A673 (cell line): ENCODE data around the gene RAB8B. TPM values are rescaled to one million over a fixed set of nuclear protein-coding genes. Genes with fewer than 3 reads are reported as not detected.

Experiments
- BruUV-seq: library from RNA; stranded (reverse); fragments of 400-500 nt; replicated peaks from 2 replicates; lab custom pipeline; 2021; lab: Mats Ljungman, UMichigan
- CTCF ChIA-PET: fragments of 300-600 bp; sonication (Branson Sonifier 250); formaldehyde crosslinking; loops from one replicate; lab custom pipeline; 2022; ENCODE audit warnings: antibody characterized with exemption; lab: Charles Lee
- POLR2A ChIA-PET: fragments of 300-600 bp; sonication (Branson Sonifier 250); formaldehyde crosslinking; loops from one replicate; lab custom pipeline; 2022; ENCODE audit warnings: antibody characterized with exemption; ENCODE audit not compliant: low non-redundant PET; lab: Charles Lee
- DNase-seq: peaks from one replicate; pipeline ENCODE4 v3.0.0-alpha.2; 2015; ENCODE audit warnings: low spot score
- H3K27ac ChIP-seq: fragments of 200-600 bp; sonication (generic); 2 replicates; pipeline ENCODE4 v1.5.1; 2016; ENCODE audit warnings: mixed run types, low read depth, mild to moderate bottlenecking, mixed read lengths, antibody characterized with exemption, low read length; ENCODE audit not compliant: poor library complexity, severe bottlenecking
- H3K27me3 ChIP-seq: fragments of 200-600 bp; sonication (generic); replicated peaks from 2 replicates; pipeline ENCODE4 v1.6.1; 2017; ENCODE audit warnings: mixed run types, low read depth, mild to moderate bottlenecking, mixed read lengths, antibody characterized with exemption, low read length; ENCODE audit not compliant: insufficient read depth, poor library complexity
- H3K36me3 ChIP-seq: fragments of 200-600 bp; sonication (generic); 2 replicates; pipeline ENCODE4 v1.6.1; 2016; ENCODE audit warnings: mixed run types, mild to moderate bottlenecking, mixed read lengths, antibody characterized with exemption, low read length; ENCODE audit not compliant: insufficient read depth, poor library complexity, severe bottlenecking
- H3K4me1 ChIP-seq: fragments of 200-600 bp; sonication (generic); 2 replicates; pipeline ENCODE4 v1.6.1; 2017; ENCODE audit warnings: mixed run types, mild to moderate bottlenecking, mixed read lengths, antibody characterized with exemption, low read length; ENCODE audit not compliant: insufficient read depth, poor library complexity, severe bottlenecking
- H3K4me3 ChIP-seq: fragments of 200-600 bp; sonication (generic); 2 replicates; pipeline ENCODE4 v1.5.1; 2016; ENCODE audit warnings: low read depth, mixed run types, mild to moderate bottlenecking, mixed read lengths, low read length; ENCODE audit not compliant: poor library complexity, severe bottlenecking
- H3K9me3 ChIP-seq: fragments of 200-600 bp; sonication (generic); 2 replicates; pipeline ENCODE4 v1.6.1; 2016; ENCODE audit warnings: mixed run types, low read depth, mild to moderate bottlenecking, mixed read lengths, antibody characterized with exemption, low read length; ENCODE audit not compliant: poor library complexity, severe bottlenecking
- EZH2 ChIP-seq: fragments of 200-600 bp; sonication (generic); IDR thresholded peaks from 2 replicates; pipeline ENCODE4 v1.6.1; 2017; ENCODE audit warnings: borderline replicate concordance, low read depth, mild to moderate bottlenecking, mixed read lengths, antibody characterized with exemption, low read length; ENCODE audit not compliant: poor library complexity, severe bottlenecking
- intact Hi-C: fragments of 100-400 bp; cut with micrococcal nuclease; formaldehyde crosslinking; loops from one replicate; pipeline ENCODE4 v1.10.0; 2022; ENCODE audit not compliant: unreplicated experiment
- total RNA-seq: library from RNA; stranded (reverse); gene quantifications from 2 replicates; pipeline ENCODE4 v1.2.3, GENCODE V29; 2021
- TF ChIP-seq, protein P1 (sequence below): fragments of 300-800, 200-600 bp; sonication (generic); conservative IDR thresholded peaks from 2 replicates; pipeline ENCODE4 v1.5.1; 2017; ENCODE audit warnings: low read depth, mild to moderate bottlenecking, antibody characterized with exemption, low read length, moderate library complexity, mixed read lengths

Gene RAB8B
- total RNA-seq, 1 experiment from 2014 or later: 29.1 TPM

DNA sequence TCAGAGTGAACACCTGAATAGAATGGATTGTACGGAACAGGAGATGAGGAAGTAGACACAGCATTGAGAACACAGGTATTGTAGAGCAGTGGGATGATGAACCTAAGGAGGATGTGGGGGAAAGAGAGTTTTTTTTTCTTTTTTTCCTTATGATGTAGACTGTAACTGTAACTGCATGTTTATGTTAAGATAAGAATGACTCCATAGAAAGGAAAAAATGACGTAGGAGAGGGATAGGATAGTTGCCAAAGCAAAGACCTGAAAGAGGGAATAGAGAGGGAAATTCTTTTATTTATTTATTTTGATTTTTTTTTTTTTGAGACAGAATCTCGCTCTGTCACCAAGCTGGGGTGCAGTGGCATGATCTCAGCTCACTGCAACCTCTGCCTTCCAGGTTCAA is 121.2 kb downstream of the RAB8B start:
- DNase-seq: no peak
- no peaks in the 10 kb centered on the region for H3K9me3 ChIP-seq
- H3K36me3 ChIP-seq: no peaks in the 10 kb centered on the region
- H3K27me3 ChIP-seq: no peaks in the 10 kb centered on the region
- TF ChIP-seq, protein P1, sequence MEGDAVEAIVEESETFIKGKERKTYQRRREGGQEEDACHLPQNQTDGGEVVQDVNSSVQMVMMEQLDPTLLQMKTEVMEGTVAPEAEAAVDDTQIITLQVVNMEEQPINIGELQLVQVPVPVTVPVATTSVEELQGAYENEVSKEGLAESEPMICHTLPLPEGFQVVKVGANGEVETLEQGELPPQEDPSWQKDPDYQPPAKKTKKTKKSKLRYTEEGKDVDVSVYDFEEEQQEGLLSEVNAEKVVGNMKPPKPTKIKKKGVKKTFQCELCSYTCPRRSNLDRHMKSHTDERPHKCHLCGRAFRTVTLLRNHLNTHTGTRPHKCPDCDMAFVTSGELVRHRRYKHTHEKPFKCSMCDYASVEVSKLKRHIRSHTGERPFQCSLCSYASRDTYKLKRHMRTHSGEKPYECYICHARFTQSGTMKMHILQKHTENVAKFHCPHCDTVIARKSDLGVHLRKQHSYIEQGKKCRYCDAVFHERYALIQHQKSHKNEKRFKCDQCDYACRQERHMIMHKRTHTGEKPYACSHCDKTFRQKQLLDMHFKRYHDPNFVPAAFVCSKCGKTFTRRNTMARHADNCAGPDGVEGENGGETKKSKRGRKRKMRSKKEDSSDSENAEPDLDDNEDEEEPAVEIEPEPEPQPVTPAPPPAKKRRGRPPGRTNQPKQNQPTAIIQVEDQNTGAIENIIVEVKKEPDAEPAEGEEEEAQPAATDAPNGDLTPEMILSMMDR: no peak
- no peak for TF ChIP-seq EZH2
- H3K4me1 ChIP-seq: peaks cover 5% of the 10 kb centered on the region
- CTCF ChIA-PET: no interaction called here
- POLR2A ChIA-PET: no interaction called here
- no peak overlapping the region for H3K4me3 ChIP-seq
- intact Hi-C loops: no loop called here
- no peak overlapping the region for H3K27ac ChIP-seq
- BruUV-seq: no TSS peak

DNA sequence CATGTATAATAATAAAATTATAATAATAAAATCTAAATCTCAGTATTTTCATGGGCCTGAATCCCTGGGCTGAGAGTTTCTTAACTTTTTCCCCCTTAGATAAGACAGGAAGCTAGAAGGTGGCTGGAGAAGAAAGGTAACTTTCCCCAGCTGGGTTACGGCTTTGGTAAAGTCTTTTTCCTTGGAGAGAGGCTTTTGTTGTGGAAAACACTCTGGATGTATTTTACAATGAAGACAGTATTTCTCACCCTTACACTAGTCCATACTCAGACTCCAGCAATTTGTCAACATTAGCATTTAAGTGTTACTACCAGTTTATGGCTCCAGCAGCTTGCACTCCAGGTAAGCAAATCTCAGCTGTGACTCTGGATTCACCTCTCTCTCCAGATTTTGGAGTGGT is 122.9 kb downstream of the RAB8B start:
- no peak overlapping the region for H3K4me3 ChIP-seq
- H3K27me3 ChIP-seq: no peaks in the 10 kb centered on the region
- no peak overlapping the region for H3K27ac ChIP-seq
- TF ChIP-seq, protein P1: no peak
- no peak for TF ChIP-seq EZH2
- BruUV-seq: no TSS peak
- H3K36me3 ChIP-seq: no peaks in the 10 kb centered on the region
- ChIA-PET POLR2A (no interaction called here), CTCF (interaction anchor here (0.7 kb wide), 1 partner anchor 94 kb away, joined by 4 read pairs; no protein-coding TSS in a partner anchor)
- DNase-seq: no peak
- H3K9me3 ChIP-seq: no peaks in the 10 kb centered on the region
- peaks cover 5% of the 10 kb centered on the region for H3K4me1 ChIP-seq
- intact Hi-C loops: no loop called here

DNA sequence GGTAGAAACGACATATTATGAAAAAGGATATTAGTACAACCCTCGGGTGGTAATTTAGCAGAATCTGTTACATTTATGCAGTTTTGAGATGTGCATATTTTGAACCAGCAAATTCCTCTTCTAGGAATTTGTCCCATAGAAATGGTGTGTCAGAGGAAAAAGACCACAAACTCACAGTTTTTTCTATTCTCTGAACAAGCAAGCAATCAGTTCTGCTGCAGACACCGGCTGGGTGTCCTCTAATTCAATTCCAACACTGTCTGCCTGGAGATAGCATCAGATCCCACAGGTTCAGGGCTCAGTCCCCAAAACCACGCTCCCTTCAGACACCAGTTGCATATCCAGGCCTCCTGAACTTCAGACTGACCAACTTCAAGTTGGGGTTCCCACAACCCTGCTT is 124.4 kb downstream of the RAB8B start:
- H3K4me3 ChIP-seq: no peak overlapping the region
- no TSS peak for BruUV-seq
- no peaks in the 10 kb centered on the region for H3K27me3 ChIP-seq
- H3K4me1 ChIP-seq: peaks cover 5% of the 10 kb centered on the region
- H3K9me3 ChIP-seq: no peaks in the 10 kb centered on the region
- no peak for DNase-seq
- intact Hi-C loops: no loop called here
- ChIA-PET CTCF (no interaction called here), POLR2A (no interaction called here)
- TF ChIP-seq, protein P1: no peak
- no peak for TF ChIP-seq EZH2
- H3K36me3 ChIP-seq: no peaks in the 10 kb centered on the region
- no peak overlapping the region for H3K27ac ChIP-seq
